ENCODE measurements around the gene WDR90.

WDR90 gene

GRCh38 chr16:659618-660017 lies 10.5 kb downstream of the WDR90 start:
- Mint-ChIP-seq H3K4me3 (no peak overlapping the region), H3K9me3 (no peaks in the 10 kb centered on the region), H3K4me1 (peaks cover 7% of the 10 kb centered on the region), H3K27me3 (ENCODE audit: low read depth, poor library complexity) (no peaks in the 10 kb centered on the region), H3K27ac (no peak overlapping the region), H3K36me3 (ENCODE audit: low read depth) (no peaks in the 10 kb centered on the region)
- no peak for DNase-seq
- no peak for TF ChIP-seq CTCF (IDR thresholded peaks at IDR 0.05)

- Mint-ChIP-seq H3K27ac (no peak overlapping the region), H3K9me3 (no peaks in the 10 kb centered on the region), H3K4me1 (peaks cover 7% of the 10 kb centered on the region), H3K36me3 (ENCODE audit: low read depth) (no peaks in the 10 kb centered on the region), H3K27me3 (ENCODE audit: low read depth, poor library complexity) (no peaks in the 10 kb centered on the region), H3K4me3 (no peak overlapping the region)
- no peak for DNase-seq
- no peak for TF ChIP-seq CTCF (IDR thresholded peaks at IDR 0.05)
These were observed 10.9 kb downstream of the WDR90 start for GRCh38 chr16:660132-660458.

DNA sequence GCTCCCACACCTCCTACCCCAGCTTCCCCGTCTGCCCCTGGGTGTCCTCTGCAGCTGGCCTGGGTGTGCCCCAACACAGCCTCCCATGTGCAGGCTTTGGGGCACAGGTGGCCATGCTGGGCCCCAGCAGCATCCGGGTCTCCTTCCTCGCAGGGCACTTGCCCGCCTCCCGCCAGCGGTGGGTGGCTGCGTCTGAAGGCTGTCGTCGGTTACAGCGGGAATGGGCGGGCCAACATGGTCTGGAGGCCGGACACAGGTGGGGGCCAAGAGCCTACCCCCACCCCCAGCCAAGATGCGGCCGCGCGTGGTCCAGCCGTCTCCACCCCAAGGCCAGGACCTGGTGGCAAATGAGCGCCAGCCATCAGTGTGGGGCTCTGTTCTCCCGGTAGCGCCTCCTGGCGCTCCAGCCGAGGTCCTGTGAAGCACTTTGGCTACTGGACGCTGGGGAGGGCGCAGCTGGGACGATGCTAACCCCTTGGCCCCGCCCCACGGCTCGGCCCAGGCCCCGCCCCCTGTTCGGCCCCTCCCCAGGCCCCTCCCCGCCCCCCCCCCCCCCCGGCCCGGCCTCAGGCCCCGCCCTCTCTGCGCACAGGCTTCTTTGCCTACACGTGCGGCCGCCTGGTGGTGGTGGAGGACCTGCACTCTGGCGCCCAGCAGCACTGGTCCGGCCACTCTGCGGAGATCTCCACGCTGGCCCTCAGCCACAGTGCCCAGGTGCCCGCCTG lies 11.5 kb downstream of the WDR90 start:
- no peaks in the 10 kb centered on the region for H3K36me3 Mint-ChIP-seq (ENCODE audit: low read depth)

GRCh38 chr16:661184-661821 lies 12.1 kb downstream of the WDR90 start:
- no peak for DNase-seq
- no peaks in the 10 kb centered on the region for H3K27me3 Mint-ChIP-seq (ENCODE audit: low read depth, poor library complexity)
- TF ChIP-seq CTCF (IDR thresholded peaks at IDR 0.05), result no peak
- peaks cover 7% of the 10 kb centered on the region for H3K4me1 Mint-ChIP-seq
- H3K4me3 Mint-ChIP-seq, result no peak overlapping the region
- H3K36me3 Mint-ChIP-seq (ENCODE audit: low read depth), result no peaks in the 10 kb centered on the region
- H3K9me3 Mint-ChIP-seq, result no peaks in the 10 kb centered on the region
- peak overlapping the region; percentile 51 for H3K27ac Mint-ChIP-seq

More for the DNA sequence above, 11.5 kb downstream of the WDR90 start:
- Mint-ChIP-seq H3K9me3 (no peaks in the 10 kb centered on the region), H3K4me1 (peaks cover 7% of the 10 kb centered on the region), H3K4me3 (no peak overlapping the region), H3K27ac (no peak overlapping the region), H3K27me3 (ENCODE audit: low read depth, poor library complexity) (no peaks in the 10 kb centered on the region)
- peak; percentile 47 for TF ChIP-seq CTCF (IDR thresholded peaks at IDR 0.05)
- peak; percentile 88 for DNase-seq

- no peak for DNase-seq
- Mint-ChIP-seq H3K36me3 (ENCODE audit: low read depth) (no peaks in the 10 kb centered on the region), H3K9me3 (no peaks in the 10 kb centered on the region), H3K4me1 (peaks cover 7% of the 10 kb centered on the region), H3K27ac (no peak overlapping the region), H3K4me3 (no peak overlapping the region), H3K27me3 (ENCODE audit: low read depth, poor library complexity) (no peaks in the 10 kb centered on the region)
- no peak for TF ChIP-seq CTCF (IDR thresholded peaks at IDR 0.05)
These were observed 12.9 kb downstream of the WDR90 start for GRCh38 chr16:662095-662494.

DNA sequence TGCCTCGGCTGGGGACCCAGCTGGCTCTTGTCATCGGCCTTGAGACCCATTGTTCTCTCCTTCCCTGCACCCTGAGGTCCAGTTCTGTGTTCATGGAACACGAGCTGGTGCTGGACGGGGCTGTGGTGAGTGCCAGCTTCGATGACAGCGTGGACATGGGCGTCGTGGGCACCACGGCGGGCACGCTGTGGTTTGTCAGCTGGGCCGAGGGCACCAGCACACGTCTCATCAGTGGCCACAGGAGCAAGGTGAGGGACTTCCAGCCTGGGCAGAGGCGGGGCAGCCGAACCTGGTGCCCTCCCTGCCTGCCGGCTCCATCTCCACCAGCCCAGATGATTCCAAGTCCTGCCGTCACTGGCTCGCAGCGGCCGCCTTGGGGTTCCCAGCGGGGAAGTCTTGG lies 13.4 kb downstream of the WDR90 start:
- no peak for TF ChIP-seq CTCF (IDR thresholded peaks at IDR 0.05)
- Mint-ChIP-seq H3K9me3 (no peaks in the 10 kb centered on the region), H3K27me3 (ENCODE audit: low read depth, poor library complexity) (no peaks in the 10 kb centered on the region), H3K4me3 (no peak overlapping the region), H3K27ac (no peak overlapping the region), H3K4me1 (peaks cover 9% of the 10 kb centered on the region), H3K36me3 (ENCODE audit: low read depth) (no peaks in the 10 kb centered on the region)
- no peak for DNase-seq

All from nephron progenitor cell (in vitro differentiated cells).